HG03460 (cell line): Measurements from ENCODE around the gene PDE1C.

Experiments used
- ATAC-seq: cut with Tn5 transposase; IDR thresholded peaks from one replicate; pipeline ENCODE4 v1.9.1; 2021; ENCODE audit not compliant: unreplicated experiment

PDE1C gene

GRCh38 chr7:31724696-31725095, 345.5 kb downstream of the PDE1C start:
- no peak for ATAC-seq

- ATAC-seq, result no peak
Measured at GRCh38 chr7:31720366-31720765, 349.8 kb downstream of the PDE1C start.

GRCh38 chr7:31716355-31716754, 353.9 kb downstream of the PDE1C start:
- no peak for ATAC-seq

GRCh38 chr7:31710171-31710570, 360.0 kb downstream of the PDE1C start:
- no peak for ATAC-seq

- no peak for ATAC-seq
Measured at GRCh38 chr7:31707089-31707488, 363.1 kb downstream of the PDE1C start.

GRCh38 chr7:31705377-31705776, 364.8 kb downstream of the PDE1C start:
- ATAC-seq, result no peak

- ATAC-seq, result no peak
Measured at GRCh38 chr7:31702354-31702753, 367.9 kb downstream of the PDE1C start.
